Stimulated activated CD4-positive, alpha-beta T cell treated with anti-CD3 and anti-CD28 coated beads, TNF-alpha, amount 100 ng/mL, for 48 hours (primary cell): ENCODE results near the gene DMAP1.

Experiments used
- DNase-seq, 3 donors: peaks; one replicate each; pipeline ENCODE4 v3.0.0-alpha.2; 2020; ENCODE audit warnings: low read depth in 3 of 3

DMAP1 gene

DNA sequence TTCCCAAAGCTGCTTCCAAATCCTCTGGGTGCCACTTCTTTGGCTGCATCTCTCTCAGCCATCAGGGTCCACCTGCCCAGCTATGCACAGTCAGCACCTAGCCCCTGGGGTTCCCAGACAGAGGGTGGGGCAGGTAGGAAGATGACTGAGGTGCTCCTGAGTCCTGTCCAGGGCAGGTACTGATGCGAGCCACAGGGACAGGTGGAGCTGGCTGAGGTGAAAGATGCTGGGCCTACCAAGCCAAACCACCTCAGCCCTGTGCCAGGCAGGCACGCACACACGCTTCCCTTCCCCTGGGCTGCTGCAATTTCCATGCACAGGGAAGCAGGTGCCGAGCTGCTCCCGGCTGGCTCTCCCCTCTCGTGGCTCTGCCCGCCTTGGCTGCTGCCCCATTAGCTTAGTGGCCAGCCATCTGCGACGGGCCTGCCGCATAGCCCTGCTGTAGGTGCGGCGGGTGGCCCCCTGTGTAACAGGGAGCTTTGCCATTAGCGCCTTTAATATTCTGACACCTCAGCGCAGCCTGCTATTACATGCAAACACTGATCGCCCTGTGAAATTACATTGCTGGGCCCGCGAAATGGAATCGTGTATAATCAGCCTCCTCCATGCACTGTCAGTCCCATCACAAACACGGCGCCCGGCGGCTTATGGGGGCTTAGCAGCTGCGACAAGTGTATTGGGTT is 38.9 kb downstream of the DMAP1 start:
- no peak for DNase-seq

GRCh38 chr1:44254392-44254910 is 41.2 kb downstream of the DMAP1 start:
- peak in 1 of 3 donors; percentile 4 for DNase-seq

DNA sequence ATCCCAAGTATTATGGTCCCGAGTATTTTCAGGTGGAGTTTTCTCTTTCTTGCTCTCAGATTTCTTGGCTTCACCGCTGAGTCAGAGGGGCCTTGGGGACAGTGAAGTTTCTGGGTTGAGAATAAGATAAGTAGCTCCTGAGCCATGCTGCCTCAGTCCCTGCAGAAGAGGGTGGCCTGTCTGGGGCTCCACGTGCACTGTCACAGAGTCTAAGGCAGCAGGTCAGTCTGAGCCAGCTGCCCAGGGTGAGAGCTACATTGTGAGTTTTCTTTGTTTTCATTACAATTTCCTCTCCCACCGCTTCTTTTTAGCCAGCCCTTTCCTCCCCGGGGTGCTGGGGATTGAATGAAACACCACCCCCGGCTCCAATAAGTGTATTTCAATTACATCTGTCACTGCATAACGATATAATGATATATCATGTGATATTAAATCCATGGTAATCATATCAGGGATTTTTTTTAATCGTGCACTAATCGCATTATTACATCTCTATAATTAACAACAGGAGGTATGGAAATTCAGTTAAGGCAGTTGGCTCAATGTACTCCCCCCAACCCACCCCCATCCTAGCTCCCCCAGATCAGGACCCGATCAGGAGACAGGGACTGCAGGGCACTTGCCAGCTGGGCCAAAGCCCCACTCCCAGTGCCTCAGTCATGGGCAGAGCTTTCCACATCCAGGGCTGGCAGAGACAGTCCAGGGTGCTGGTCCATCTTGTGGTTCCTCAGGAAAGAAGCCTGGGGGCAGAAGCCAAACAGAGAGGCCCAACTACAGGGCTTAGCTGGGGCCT is 43.7 kb downstream of the DMAP1 start:
- DNase-seq: no peak

GRCh38 chr1:44259090-44259489 is 45.8 kb downstream of the DMAP1 start:
- no peak for DNase-seq

DNA sequence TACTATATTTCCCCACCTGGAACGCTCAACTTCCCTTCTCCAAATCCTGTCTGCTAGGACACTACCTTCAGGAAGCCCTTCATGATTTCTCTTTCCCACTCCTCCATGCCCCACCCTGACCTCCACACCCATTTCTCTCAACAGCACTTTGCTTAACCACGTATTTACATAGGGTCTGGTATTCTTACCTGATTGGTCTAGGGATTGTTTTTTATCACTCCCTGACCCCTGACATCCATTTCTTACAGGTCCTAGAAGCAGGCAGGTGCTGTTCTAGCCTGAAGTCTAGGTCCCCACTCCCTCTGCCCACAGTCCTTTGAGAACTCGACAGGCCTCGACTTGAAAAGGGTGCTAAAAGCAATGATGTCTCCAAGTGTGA is 47.5 kb downstream of the DMAP1 start:
- DNase-seq: no peak

GRCh38 chr1:44261171-44261817 is 48.0 kb downstream of the DMAP1 start:
- DNase-seq: no peak

DNA sequence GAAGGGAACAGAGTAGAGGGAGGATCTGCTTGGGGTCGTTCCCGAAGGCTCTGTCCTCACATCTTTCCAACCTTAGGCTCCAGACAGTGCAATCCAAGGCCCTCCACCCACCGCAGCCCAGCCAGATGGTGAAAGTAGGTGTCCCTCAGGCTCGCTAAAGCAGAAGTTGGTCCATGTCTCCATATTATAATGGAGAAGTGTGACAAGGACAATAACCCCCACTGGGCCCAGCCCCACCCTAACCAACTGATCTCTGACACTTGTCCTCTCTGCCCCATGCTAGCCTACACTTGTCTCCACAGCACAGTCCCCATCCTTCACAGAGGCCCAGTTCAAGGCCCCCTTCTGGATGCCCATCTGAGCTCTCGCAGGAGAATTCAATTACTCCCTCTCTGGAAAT is 48.7 kb downstream of the DMAP1 start:
- DNase-seq: no peak

DNA sequence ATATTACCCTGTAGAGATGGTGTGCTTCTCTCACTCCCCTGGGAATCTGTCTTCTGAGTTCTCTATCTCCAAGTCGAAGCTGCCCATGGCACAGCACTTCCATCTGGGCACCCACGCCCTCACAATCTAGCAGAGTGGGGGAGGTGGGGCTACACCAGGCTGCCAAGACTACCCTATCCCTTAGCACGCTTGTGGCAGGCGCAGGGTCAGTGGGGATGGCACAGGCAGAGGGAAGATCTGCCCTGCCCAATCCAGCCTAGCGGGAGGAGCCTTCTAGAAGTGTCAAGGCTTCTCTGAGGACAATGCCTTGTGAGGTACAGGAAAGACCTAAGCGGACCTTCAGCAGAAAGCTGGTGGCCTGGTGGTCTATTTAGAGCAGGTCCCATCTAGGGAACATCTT is 49.1 kb downstream of the DMAP1 start:
- DNase-seq: no peak

DNA sequence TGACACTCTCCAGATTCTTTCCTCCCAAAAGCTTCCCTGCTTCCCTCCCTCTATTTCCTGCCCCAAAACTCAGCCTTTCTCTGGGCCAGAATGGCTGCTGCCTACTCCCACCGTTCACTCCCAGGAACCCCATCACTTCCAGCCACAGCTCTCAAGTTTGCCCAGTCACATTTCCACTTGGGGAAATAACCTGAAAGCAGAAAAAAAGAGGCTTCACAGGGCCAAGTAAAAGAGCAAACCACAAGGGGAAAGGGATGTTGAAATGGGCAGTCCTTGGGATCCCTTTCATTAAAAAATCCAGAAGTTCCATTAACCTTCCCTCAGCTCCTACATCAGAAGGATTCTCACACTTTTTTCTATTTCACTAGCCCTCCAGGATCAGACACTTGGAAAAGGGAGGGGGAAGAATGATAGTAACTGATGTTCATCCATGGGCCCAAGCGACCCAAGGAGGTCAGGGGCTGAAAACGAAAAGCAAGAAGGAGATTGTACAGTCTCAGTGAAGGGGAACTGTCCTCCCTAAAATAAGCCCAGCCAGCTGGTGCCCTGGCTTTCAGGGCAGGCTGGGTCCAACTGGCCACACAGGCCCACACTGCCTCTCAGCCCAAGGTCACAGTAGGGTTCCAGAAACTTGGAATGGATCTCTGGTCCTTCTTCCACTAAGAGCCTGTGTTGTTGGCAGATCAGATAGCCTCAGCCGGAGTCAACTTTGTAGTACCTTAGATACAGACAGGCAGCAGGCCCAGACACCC is 49.7 kb downstream of the DMAP1 start:
- DNase-seq: no peak

GRCh38 chr1:44263568-44264450 is 50.5 kb downstream of the DMAP1 start:
- DNase-seq: no peak

- DNase-seq: no peak
Observed at GRCh38 chr1:44264451-44264771, 51.1 kb downstream of the DMAP1 start.

GRCh38 chr1:44265656-44266358 is 52.5 kb downstream of the DMAP1 start:
- DNase-seq: no peak

DNA sequence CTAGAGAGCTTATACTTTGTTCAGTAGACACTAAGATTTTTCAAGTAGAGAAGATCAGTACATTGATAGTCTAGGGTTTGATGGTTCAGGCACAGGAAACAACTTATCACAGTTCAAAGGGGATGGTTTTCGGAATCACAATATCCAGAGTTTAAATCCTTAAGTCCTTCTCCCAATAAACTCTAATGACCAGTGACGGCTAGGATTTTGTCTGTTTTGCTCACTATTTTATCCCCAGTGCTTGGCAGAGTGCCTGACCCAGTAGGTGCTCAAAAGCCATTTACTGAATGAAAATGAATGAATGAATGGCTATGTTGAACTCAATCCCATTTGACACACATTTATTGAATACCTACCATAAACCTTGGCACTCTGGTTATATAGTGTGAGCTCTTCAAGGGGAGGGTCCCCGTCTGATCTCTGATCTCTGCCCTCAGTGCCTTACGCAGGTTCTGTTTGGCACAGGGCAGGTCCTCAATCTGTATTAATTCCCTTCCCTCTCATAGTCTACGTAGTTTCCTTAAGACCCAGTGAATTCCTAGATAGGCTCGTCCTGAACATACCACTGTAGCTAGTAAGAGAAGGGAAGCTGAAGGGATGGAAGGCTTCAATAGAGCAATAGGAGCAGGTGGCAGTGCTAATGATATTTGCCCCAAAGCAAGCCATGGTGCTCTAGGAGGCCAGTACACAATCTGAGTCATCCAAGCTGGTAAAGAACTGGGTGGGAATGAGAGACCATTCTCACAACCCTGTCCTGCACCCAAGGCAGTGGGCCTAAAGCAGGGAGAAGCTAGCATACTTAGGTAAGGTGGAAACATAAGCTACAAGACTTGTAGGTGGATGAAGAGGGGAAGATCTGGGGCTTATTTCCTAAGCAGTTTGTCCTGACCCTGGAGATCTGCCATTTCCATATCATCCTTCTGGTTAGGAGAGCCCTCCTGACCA is 53.4 kb downstream of the DMAP1 start:
- no peak for DNase-seq

- no peak for DNase-seq
Observed at GRCh38 chr1:44267438-44267837, 54.2 kb downstream of the DMAP1 start.

DNA sequence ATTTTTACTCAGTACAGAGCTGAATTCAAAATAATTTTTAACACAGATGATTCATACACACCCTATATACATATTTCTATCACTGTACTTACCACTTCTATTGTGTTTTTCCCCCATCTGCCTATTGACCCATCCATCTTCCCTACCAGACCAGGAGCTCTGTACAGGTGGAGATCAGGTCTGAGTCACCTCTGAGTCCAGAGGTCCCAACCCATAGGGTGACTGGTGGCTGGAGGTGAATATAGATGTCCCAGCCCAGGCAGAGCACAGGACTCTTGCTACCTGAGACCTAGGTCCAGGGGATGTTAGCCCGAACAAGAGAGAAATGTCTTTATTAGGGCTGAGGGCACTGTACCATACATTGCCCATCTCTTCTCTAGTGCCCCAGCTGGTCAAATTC is 54.8 kb downstream of the DMAP1 start:
- no peak for DNase-seq
